HG02763 (cell line): Measurements from ENCODE around the gene MYOF.
"Not testable (repeated sequence)": the region's sequence is repeated elsewhere in the genome, so short reads cannot be mapped to it uniquely, and the experiment has no call there.

Experiments
- ATAC-seq: cut with Tn5 transposase; IDR thresholded peaks from one replicate; pipeline ENCODE4 v1.9.1; 2021; ENCODE audit warnings: mild to moderate bottlenecking, moderate library complexity; ENCODE audit not compliant: unreplicated experiment

The MYOF gene

DNA sequence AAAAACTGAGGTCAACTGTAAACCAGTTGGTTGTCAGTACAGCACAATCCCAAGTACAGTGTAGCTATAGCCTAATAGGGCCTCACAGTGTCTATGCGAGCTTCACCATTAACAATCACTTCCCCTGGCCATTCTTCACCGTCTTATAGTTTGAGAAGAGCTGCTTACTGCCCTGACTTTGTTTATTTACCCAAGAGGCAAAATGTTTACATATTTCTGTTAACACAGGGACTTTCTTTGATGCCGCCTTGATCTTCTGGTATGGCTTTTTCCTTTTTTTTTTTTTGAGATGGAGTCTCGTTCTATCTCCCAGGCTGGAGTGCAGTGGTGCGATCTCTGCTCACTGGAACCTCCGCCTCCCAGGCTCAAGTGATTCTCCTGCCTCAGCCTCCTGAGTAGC lies 3.3 kb downstream of the MYOF start:
- ATAC-seq = no peak

DNA sequence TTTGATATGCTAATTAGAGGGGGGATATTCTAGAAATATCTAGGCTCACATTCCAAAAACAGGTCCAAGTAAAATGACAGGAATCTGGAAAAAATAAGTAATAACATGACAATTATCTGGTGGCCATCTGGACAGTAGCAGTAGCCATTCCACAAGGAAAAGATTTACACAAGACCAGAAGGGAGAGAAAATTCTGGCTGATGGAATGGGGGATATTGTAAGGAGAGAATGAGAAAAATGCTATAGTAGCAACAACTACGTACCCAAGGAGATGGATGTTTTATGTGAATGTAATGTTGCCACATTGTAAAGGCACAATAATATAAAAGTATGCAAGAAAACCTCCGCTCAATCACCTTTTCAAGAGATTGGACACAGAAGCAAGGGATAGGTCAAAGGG lies 5.4 kb downstream of the MYOF start:
- no peak for ATAC-seq

DNA sequence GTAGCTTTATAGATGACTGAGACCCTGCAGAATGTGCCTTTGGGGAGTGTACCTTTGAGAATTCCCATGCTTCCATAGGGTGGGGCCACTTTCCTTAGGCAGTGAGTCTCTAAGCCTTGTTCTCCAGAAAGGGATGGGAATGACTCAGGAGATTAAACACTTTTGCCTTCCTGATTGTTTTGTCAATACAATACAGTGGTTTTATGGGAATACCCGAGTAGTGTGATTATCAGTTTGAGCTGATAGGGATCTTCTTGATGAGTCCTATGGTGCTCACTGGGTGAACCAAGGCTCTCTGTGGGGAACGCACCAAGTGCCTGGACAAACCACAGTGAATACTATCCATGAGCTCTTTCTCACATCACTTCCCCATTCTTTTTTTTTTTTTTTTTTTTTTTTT lies 6.3 kb downstream of the MYOF start:
- no peak for ATAC-seq

DNA sequence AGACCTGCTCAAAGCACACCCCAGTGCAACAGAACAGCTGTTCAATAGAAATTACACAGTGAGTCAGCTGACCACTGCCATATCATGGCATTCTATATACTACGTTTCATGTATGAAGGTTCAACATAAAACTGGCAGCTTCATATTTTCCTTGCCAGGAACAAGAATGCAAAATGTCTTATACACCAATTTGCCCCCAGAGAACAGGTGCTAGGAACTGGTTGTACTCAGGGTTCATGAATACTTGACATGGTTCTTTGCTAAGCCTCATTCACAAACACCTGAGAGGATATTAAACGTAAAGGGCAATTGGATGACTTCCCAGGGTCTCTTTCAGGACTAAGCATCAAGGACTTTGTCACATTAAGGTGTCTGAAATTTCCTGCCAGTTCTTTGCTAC lies 6.9 kb downstream of the MYOF start:
- ATAC-seq = no peak

DNA sequence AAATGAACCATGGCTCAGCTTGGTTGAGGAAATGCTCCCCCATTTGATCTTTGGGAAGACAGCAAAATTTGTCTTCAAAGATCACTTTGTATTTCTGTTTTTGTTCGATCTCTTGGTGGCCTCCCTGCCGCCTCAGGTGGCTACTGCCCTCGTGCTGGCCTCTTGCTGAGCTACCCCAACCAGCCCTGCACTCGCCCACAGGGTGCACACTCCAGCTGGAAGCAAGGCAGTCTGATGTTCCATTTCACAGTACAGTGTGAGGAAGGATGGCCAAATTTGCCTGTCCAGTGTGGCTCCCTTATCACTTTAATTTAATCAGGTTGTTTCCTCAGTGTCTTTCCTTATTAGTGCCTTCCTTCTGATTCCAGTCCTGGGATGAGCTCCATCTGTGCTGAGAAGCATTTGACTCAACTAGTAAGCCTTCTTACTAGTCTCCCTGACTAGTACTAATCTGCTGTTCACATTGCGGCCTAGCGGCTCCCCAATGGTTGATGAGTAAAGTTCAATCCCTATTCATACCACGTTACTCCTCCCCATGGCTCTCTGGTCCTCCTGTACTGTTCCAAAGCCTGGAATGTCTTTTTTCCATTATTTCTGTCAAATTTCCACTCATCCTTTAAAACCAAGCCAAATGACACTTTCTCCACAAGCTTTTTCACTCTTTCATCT lies 8.2 kb downstream of the MYOF start:
- ATAC-seq = no peak

DNA sequence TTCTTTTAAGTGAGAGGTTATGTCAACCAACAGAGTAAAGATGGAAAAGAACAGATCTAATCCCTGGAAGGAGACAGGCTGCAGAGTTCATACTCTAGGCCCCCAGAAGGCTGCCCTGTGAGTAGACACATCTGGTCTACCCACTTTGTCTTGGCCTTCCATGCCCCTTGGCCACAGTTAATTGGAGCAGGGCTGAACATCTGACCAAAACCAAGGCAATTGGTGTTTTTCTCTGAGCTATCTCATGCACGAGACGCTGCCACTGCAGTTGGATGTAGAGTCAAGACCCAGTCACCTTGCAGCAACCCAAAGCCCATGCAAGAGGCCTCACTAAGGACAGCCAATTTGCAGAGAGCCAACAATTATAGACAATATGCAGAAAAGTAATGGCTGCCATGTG lies 9.0 kb downstream of the MYOF start:
- ATAC-seq = no peak

DNA sequence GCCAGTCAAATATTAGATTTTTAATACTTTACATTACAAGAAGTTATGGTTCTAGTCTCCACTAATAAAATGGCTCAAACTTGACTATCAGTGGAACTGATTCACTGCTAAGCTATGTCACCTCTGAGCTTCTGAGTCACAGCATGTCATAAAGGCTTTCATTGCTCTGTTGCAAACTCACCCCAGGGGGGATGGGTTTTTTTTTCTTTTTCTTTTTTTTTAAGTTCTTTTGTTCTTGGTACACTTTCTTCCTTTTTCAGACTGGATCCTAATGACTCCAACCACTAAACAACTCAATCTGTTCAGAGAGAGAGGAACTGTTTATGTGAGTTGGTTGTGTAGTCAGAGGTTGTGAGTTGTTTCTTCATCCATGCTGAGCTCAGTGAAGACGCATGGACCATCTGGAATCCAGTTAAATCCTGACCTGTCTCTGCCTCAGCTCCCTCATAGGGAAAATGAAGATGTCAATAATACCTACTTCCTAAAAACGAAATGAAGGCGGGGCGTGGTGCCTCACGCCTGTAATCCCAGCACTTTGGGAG lies 11.0 kb downstream of the MYOF start:
- no peak for ATAC-seq

DNA sequence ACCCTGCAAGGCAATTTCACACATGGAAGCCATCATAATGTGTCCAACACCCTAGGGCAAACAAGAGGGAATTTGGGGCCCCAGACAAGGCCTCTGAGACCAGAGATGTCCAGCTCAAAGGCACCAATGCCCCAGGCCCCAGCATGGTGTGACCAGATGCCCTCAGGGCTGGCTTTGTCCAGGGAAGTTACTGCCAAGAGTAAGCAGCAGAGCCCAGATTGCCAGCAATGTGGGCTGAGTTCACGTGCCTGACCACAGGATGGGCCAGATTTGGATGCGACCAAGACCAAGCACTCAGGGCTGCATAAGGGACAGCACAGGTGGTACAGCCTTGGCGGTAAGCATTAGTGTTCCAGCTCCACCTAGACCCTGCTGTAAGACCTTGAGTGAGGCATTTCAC lies 12.7 kb downstream of the MYOF start:
- ATAC-seq = no peak

DNA sequence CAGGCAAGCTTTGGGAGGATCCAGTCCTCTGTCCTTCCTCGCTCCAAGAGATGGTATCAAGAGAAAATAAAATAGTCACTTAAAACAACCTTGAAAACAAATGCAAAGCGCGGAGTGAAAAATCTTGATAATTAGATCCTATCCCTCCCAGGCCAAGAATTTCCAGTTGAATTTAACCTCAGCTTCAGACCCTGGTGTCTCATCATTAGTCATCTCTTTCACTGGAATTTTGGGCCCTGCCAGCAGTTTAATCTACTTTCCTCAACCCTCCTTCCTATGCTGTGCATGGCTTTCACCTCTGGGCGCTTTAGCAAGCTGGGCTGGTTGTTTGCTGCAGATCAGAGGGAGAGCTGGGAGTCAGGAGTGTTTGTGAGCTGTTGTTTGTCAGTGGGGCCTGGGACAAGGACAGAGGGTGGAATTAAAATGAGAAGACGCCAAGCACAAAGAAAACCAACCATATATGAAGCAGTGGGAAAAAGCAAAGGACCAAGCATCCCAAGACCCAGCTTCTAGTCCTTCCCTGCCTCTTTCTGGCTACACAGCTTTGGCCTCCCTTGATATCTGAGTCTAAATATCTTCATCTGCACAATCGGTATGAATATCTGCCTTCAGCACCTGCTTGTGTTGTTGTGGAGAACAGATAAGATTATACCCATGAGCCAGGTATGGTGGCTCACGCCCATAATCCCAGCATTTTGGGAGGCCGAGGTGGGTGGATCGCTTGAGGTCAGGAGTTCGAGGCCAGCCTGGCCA lies 13.5 kb downstream of the MYOF start:
- ATAC-seq = no peak

DNA sequence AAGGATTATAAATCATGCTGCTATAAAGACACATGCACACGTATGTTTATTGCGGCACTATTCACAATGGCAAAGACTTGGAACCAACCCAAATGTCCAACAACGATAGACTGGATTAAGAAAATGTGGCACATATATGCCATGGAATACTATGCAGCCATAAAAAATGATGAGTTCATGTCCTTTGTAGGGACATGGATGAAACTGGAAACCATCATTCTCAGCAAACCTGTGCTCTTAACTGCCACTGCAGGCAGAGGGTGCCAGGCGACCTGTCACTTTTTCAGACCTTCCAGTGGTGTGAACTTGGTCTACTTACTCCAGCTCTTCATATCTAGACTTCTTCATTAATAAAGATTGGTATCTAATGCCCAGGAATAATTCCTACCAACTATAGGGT lies 14.5 kb downstream of the MYOF start:
- ATAC-seq = not testable (repeated sequence)

DNA sequence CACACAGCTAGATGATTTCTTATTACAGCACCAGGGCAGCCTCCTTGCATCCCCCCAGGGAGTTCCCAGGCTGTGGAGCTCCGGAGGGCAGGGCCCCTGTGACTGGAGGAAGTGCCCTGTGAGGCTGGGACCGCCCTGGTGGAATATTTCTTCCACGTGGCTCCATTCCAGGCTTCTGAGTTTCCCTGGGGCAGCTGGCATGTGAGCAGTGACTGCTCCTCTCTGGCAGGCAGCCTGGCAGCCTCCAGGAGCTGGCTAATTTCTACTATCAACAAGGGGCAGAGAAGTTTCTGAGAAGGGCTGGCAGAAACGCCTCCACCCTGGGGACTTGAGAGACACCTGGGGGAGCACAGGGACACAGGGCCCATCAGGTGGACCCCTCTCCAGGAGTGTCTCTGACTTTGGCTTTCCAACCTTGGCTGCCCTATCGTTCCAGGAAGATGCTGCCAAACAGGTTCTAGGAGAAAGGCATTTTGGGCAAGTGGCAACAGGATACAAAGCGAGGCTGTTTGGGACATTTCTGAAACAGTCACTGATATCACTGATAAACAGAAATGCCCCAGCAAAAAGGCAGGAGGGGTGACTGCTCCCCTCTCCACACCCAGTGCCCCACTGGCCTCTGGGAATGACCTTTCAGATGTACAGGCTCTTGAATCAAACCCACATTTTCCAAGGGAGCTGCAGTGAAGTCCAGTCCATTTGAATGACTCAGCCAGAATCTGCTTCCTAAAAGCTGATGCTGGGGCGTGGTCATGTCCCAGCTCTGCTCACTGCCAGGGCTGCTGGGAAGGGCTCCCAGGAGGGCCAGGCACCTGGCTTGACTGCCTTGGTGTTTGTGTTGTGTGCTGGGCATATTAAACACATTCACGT lies 16.1 kb downstream of the MYOF start:
- ATAC-seq = no peak

DNA sequence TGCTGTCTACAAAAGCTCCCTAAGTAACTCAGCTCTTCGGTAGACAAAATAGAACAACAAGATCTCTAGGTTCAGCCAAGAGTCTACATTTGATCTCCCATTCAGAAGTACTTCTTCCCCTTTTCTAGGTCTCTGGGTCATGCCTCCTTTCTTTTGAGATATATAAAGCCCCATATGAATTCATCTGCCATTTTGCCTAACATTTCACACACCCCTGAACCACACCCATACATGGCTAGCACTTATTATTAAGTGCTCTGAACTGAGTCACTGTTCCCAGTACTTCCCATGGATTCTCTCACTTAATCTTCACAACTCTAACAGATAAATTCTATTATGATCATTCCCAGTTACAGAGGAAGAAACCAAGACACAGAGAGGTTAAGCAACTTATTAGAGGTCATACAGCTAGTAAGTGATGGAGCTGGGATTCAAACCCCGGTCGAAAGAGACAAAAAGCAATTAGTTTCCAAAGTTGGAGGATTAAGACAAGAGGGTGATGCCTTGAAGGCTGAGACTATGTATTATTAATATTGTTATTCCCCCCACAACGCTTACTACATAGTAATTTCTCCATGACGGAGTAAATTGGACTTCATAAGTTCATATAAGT lies 17.3 kb downstream of the MYOF start:
- ATAC-seq = no peak

DNA sequence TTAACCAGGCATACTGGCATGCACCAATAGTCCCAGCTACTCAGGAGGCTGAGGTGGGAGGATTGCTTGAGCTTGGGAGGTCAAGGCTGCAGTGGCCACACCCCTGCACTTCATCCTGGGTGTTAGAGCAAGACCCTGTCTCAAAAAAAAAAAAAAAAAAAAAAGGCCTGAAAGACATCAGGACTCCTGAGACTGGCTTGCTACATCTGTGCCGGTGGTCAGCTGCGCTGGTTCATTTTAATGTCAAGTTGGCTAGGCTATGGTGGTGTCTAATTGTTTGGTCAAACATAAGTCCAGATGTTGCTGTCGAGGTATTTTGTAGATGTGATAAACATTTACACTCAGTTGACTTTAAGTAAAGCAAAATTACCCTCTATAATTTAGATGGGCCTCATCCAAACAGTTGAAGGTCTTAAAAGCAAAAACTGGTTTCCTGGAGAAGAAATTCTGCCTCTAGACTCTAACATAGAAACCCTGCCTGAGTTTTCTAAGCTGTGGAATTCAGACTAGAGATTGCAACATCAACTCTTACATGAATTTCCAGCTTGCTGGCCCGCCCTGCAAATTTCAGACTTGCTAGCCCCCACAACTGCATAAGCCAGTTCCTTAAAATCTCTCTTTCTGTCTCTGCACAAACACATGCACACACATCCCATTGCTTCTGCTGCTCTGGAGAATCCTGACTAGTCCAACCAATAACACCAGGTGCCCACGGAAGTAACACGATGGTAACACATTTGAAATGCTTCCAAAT lies 18.2 kb downstream of the MYOF start:
- ATAC-seq = no peak

DNA sequence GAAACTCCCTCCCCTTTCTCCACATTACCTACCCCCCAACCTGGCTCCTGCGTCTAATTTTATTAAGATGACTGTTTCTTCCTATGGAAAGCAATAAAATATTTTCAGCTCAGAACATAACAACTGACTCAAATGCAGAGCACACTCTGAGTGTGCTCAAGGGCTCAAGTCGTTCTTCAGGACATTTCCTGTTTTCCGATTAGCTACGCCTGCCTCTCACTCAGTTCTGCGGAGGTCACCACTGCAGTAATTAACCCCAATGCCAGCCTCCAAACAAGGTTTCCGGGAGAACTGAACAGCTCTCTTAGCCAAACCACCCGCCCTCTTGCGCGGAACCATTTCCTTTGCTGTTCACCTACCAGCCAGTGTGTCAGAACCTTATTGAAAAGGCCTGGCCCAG lies 19.3 kb downstream of the MYOF start:
- no peak for ATAC-seq

DNA sequence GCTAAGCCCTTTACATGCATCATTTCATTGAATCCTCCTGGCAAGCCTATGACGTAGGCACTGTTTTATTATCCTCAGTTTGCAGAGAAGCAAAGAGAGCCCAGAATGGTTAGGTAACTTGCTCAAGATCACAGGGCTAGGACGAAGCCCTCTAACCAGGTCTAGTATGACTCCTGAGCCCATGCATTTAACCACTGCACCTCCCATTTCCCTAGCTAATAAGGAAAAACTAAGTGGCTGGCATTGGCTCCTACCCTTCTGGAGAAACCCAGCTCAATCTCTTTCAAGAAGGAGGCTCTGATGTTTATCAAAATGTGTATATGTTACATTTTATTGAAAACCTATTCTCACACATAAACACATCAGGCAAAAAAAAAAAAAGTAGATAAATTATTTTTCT lies 19.8 kb downstream of the MYOF start:
- ATAC-seq = no peak

DNA sequence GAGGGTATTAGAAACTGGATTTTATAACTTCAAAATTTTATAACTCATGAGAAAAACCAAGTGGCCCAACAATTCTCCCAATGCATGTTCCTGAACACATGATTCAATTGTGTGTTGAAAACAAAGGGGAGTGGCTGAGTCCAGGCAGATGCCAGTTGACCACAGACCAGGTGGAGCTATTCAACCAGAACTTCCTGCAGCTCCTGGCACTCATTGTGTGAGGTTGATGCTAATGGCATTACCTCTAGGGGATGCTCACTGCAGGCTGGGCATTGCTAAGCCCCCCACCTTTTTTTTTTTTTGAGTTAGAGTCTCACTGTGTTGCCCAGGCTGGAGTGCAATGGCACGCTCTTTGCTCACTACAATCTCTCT lies 20.3 kb downstream of the MYOF start:
- no peak for ATAC-seq

DNA sequence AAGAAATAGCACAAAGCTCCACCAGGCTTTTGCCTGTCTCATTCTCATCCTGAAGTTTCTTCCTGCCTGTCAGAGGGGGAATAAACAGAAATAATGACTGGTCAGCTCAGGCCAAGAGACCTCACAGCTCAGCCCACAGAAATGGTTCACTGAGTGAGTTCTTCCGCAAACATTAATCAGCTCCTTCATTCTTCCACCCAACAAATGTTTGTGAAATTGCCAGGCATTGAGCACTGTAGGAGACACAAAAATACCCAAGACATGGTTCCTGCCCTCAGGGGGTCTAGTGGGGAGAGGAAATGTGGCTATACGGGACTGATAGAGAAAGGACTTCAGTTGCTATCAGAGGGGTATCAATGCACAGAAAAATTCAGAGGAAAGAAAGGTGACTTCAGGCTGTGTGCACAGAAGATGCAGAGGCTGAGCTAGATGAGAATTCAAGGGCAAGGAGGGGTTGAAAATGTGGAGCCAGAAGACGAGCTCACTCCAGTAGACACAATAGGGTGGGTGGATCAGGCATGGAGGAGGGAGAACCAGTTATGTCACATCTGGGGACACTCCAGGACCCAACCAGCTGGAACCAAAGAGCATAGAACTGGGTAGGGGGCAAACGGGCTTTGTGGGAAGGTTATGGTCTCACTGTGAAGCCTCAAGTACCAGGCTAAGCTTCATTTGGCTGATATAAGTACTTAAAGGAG lies 20.9 kb downstream of the MYOF start:
- ATAC-seq = no peak

DNA sequence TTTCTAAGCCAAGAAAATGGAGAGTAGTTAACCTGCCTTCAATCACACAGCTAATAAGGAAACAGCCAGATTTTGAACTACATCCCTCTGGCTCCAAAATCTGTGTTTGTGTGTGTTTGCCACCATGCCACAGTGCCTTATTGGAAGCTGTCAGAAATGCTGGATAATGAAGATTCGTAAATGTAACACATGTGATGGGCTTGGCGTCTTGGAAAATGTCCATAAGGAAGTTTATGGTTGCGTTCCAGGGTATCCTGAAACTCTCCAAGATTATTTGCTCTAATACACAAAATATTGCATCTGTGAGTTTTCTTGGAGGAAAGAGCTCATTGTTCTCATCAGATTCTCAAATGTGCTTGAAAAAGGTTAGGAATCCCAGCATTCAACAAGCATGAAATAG lies 22.7 kb downstream of the MYOF start:
- no peak for ATAC-seq

DNA sequence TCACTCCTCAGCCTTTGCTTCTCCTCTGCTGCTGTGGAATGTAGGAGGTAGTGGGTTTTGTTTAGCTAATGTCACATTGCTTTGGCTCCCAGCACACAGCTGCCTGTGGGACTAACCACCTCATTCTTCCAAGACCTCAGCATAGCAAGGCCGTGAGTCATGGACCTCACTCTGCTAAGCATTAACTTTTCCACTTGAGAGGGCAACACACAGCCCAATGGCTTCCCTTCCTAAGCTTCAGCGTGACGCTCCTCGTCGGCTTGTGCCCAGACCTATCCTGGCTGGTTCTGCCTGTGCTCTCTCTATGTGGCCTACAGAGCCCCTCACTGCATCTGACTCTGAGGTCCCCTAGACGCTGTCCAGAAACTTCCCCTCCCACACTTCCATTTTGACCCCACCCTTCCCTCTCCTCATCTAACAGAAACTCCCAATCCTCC lies 23.3 kb downstream of the MYOF start:
- no peak for ATAC-seq

DNA sequence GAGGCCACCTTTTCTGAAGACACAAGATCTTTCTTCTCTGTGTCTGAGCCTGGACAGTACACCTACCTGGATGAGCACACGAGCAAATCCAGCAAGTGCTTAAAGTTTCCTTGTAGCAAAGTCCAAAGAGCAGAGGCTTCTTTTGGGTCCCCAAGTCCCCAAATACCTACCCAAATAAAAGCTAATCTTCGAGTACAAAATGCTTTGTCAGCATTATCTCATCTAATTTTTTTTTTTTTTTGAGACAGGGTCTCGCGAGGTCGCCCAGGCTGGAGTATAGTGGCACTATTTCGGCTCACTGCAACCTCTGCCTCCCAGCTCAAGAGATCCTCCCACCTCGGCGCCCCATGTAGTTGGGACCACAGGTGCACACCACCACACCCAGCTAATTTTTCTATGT lies 24.6 kb downstream of the MYOF start:
- no peak for ATAC-seq
